ENCODE results near the gene SAT1.

- TF ChIP-seq CTCF (IDR thresholded peaks at IDR 0.05) (no peak), POLR2A (IDR thresholded peaks at IDR 0.05) (no peak)
Observed at GRCh38 chrX:23815376-23815775, 32.4 kb downstream of the SAT1 start.

Data from body of pancreas (tissue), 4 donors.